ENCODE data around the gene SUSD1. TPM values are rescaled to one million over a fixed set of nuclear protein-coding genes. Genes with fewer than 3 reads are reported as not detected.
A peak's percentile ranks its signal among the peaks of the same experiment; 100 is the strongest.

Gene SUSD1
- total and polyA plus RNA-seq, 9 of the 15 experiments (the other 6 are each of a cell fraction or from before 2014, with no cell fraction given): 10.9 to 44.4 (median 36.1) TPM

DNA sequence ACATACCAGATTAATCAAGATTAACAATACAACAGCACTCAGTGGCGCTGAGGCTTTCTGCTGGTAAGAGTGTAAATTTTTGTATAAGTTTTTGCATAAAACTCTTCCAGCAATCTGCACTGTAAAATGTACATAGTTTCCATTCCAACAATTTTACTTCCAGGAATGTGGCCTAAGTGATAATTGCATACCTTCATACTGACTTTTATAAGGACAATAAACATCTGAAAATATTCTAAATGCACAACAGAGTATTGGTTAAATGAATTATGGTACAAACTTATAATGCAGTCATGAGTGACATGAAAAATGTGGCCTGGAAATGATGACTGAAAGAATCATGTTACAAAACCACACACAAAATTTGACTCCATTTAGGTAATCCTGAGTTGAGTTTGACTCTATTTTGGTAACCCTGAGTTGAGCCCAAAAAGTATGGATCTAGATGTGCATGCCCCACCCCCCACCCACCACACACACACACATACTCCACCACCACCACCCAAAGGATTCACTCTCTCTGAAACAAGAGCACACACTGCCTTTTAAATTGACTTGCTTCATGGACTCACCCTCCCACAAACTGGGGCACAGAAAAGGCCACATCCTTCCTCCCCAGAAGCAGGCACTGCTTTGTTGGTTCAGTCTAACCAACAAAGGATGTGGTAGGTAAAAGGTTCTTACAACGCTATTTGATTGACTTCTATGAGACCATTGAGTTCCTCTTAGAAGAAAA is 137.6 kb downstream of the SUSD1 start (continued):
- no peak for TF ChIP-seq STAT5B (CRISPR knock-in tag; IDR thresholded peaks at IDR 0.05)
- TF ChIP-seq, protein P1, sequence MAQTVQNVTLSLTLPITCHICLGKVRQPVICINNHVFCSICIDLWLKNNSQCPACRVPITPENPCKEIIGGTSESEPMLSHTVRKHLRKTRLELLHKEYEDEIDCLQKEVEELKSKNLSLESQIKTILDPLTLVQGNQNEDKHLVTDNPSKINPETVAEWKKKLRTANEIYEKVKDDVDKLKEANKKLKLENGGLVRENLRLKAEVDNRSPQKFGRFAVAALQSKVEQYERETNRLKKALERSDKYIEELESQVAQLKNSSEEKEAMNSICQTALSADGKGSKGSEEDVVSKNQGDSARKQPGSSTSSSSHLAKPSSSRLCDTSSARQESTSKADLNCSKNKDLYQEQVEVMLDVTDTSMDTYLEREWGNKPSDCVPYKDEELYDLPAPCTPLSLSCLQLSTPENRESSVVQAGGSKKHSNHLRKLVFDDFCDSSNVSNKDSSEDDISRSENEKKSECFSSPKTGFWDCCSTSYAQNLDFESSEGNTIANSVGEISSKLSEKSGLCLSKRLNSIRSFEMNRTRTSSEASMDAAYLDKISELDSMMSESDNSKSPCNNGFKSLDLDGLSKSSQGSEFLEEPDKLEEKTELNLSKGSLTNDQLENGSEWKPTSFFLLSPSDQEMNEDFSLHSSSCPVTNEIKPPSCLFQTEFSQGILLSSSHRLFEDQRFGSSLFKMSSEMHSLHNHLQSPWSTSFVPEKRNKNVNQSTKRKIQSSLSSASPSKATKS (CRISPR knock-in tag; IDR thresholded peaks at IDR 0.05): no peak

DNA sequence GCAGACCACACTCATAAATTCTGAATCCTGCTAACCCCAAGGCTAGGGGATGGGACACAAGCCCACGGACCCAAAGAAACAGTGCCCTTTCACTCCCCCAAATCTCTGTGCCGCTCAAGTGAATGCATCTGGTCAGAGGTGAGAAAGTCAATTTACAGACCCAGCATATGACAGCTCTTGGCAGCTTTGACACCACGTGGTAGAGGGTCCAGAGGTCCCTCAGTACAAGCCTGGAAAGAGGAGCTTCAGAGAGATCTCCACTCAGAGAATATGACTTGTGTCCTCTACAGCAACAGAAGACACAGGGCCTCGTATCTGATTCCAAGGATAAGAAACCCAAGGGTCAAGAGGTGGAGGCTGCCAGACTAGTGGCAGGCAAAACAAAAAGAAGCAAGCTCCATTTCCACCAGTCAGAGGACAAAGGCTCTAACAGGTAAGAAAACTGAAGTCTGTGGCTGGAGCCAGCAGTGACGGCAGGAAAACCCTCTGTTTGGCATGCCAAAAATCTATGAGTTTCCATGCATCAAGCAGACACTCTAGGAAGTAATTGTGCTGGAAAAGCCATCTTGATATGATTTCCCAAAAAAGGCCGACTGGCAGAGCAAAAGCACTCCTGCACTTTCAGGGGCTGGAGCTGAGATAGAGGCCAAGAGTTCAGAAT is 139.8 kb downstream of the SUSD1 start:
- ATAC-seq (peak; percentile 57), FAIRE-seq (no peak), DNase-seq (ENCODE audit: extremely low read depth in 1 of 4, low spot score in 3 of 4) (peak in 1 of 4 experiments; percentile 35)
- ChIA-PET CTCF (ENCODE audit: low intra/inter-chr PET ratio) (no interaction called here), POLR2A (interaction anchor here (0.6 to 2.7 kb wide), 5 partner anchors 12 to 476 kb away, joined by 3 to 10 read pairs (median 4); no protein-coding TSS in a partner anchor)
- Histone ChIP-seq H3K9me3 (replicated peaks; ENCODE audit: control insufficient read depth, insufficient read depth, low read depth, low read length) (no peaks in the 10 kb centered on the region), H4K20me1 (replicated peaks; ENCODE audit: control insufficient read depth, insufficient read depth, low read length) (no peaks in the 10 kb centered on the region), H3K36me3 (ENCODE audit: control insufficient read depth, insufficient read depth, low read length) (peaks cover 71% of the 10 kb centered on the region), H3K79me2 (ENCODE audit: control insufficient read depth, insufficient read depth, low read length) (no peaks in the 10 kb centered on the region), H3K27me3 (ENCODE audit: control insufficient read depth in 2 of 2, insufficient read depth in 2 of 2, low read length in 2 of 2) (no peaks in the 10 kb centered on the region), H3K4me2 (ENCODE audit: insufficient read depth, low read length) (no peak overlapping the region), H3K4me3 (no peak overlapping the region), H2AFZ (ENCODE audit: low read depth, low read length) (no peak overlapping the region), H3K27ac (ENCODE audit: extremely low read depth, low read depth, low read length) (no peak overlapping the region), H3K9me1 (ENCODE audit: control insufficient read depth, insufficient read depth, low read length) (no peaks in the 10 kb centered on the region), H3K9ac (ENCODE audit: insufficient read depth in 1 of 2, low read depth in 2 of 2, low read length in 2 of 2) (peak overlapping the region in 1 of 2 experiments; percentile 8; a peak in 1 of 4 replicates), H3K4me1 (replicated peaks in 1 of 2; ENCODE audit: control insufficient read depth in 2 of 2, insufficient read depth in 2 of 2, low read length in 2 of 2) (peaks cover 11 to 12% of the 10 kb centered on the region in 2 experiments; a peak in 4 of 5 replicates)
- WGBS (ENCODE audit: insufficient coverage, low coverage, missing lambda C conversion rate): 48% methylated on average over 6 of the region's 6 CpGs
- TF ChIP-seq ATF1 (CRISPR knock-in tag; IDR thresholded peaks at IDR 0.05) (no peak), ATF1 (tag; IDR thresholded peaks at IDR 0.05) (no peak), NR2C2 (CRISPR knock-in tag; IDR thresholded peaks at IDR 0.05) (no peak), NR2C2 (tag; IDR thresholded peaks at IDR 0.05) (0 out of 2 replicates have a peak, but pooled peaks have one; percentile 48), ZNF197 (CRISPR knock-in tag; IDR thresholded peaks at IDR 0.05; ENCODE audit: low read depth) (no peak), SMAD4 (CRISPR knock-in tag; conservative IDR thresholded peaks at IDR 0.05) (peak; percentile 58; the same call in 1 of the 2 replicates)
- TF ChIP-seq, protein P2, sequence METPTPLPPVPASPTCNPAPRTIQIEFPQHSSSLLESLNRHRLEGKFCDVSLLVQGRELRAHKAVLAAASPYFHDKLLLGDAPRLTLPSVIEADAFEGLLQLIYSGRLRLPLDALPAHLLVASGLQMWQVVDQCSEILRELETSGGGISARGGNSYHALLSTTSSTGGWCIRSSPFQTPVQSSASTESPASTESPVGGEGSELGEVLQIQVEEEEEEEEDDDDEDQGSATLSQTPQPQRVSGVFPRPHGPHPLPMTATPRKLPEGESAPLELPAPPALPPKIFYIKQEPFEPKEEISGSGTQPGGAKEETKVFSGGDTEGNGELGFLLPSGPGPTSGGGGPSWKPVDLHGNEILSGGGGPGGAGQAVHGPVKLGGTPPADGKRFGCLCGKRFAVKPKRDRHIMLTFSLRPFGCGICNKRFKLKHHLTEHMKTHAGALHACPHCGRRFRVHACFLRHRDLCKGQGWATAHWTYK (CRISPR knock-in tag; IDR thresholded peaks at IDR 0.05): peak; percentile 24; the same call in 1 of the 2 replicates
- in situ Hi-C loops (cut with MboI): no loop called here
- intact Hi-C loops (cut with micrococcal nuclease): no loop called here
- BruUV-seq (replicated peaks): no TSS peak

All from K562 (cell line).